D341Med (cell line): ENCODE data around the gene ZNF81.
A peak's percentile ranks its signal among the peaks of the same experiment; 100 is the strongest.
"Not testable (repeated sequence)": the region's sequence is repeated elsewhere in the genome, so short reads cannot be mapped to it uniquely, and the experiment has no call there.

Source experiments
- DNase-seq: peaks from one replicate; pipeline ENCODE4 v3.0.0; 2012; ENCODE audit warnings: low spot score

ZNF81 gene

DNA sequence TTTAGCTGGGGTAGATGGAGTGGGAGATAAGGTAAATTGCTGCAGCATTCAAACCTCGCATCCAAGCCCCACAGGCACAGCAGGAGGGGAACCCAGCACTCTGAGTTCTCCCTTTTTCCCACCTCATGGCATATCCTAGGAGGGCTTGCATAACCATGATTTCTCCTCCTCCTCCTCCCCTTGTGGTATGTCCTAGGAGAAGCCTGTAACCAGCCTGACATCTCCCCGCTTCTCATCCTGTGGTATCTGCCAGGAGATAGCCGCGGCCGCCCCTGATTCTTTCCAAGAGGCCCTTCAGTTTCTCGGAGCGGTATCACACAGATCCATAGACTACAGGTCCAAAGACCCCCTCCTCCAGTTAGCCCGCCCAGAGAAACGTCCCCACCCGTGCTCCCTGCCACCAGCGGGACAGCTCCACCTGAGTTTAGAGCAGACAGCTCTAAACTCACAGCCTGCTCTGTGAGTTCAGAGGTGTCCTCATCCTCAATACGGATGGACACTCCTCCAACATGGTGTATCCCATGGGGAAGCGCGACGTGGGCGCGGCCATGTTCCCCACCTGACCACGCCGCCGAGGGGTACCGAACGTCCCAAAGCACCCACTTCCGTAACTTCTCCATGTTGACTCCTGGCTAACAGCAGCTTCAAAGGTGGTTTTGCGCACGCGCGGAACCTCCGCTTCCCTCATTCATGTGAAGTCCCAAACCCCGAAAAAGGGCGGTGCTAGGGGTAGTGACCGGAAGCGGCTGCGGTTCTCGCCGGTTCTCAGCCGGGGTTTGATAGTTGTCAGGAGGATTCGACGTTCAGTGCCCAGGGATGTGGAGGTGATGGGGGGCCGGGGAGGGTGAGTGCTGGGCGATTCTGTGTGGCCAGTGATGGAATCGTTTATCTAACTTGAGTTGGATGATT is at the start of gene ZNF81:
TSS of gene ZNF81 (plus strand) at position 739 of the 909 bp plus-strand sequence. CDS start 9,366 bp downstream, outside the sequence.
- DNase-seq = peak; percentile 86

GRCh38 chrX:47796433-47796906 is 40.2 kb upstream of the ZNF81 start:
- DNase-seq = no peak

- no peak for DNase-seq
Measured at GRCh38 chrX:47797084-47797483, 39.6 kb upstream of the ZNF81 start.

DNA sequence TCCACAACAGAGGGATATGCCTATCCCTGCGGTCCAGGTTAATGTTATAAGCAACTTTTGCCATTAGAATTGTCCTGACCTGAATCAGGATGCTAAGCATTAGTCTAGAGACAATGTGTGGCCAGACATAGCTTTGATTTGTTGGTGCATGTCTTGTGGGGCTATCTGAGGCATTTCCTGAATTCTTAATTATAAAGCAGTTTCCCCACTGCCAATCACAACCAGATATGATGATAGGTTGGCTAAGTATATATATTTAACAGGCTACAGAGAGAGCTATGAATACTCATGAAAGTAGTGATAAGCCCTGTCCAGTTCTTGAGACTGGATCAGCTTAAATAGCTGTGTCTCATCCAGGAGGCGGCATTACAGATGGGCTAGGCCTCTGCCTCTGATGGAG is 37.8 kb upstream of the ZNF81 start:
- DNase-seq = no peak

GRCh38 chrX:47802589-47802988 is 34.1 kb upstream of the ZNF81 start:
- no peak for DNase-seq

DNA sequence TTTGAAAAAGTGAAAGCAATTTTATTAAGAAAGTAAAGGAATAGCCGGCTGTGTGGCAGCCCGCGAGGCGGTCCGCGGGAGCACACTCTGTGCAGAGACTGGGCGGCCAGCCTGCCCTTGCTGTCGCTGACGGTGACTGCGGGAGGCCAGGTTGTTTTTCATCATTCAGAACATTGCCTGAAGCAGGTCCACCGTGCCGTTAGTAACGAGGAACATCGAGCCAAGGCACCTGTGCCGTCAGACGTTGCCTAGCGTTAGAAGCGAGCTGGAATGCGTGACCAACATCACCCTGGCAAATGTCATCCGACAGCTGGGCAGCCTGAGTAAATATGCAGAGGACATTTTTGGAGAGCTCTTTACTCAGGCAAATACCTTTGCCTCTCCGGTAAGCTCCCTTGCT is 33.6 kb upstream of the ZNF81 start:
- not testable (repeated sequence) for DNase-seq

- DNase-seq = no peak
Measured at GRCh38 chrX:47804315-47804714, 32.4 kb upstream of the ZNF81 start.

GRCh38 chrX:47805844-47806243 is 30.9 kb upstream of the ZNF81 start:
- not testable (repeated sequence) for DNase-seq

DNA sequence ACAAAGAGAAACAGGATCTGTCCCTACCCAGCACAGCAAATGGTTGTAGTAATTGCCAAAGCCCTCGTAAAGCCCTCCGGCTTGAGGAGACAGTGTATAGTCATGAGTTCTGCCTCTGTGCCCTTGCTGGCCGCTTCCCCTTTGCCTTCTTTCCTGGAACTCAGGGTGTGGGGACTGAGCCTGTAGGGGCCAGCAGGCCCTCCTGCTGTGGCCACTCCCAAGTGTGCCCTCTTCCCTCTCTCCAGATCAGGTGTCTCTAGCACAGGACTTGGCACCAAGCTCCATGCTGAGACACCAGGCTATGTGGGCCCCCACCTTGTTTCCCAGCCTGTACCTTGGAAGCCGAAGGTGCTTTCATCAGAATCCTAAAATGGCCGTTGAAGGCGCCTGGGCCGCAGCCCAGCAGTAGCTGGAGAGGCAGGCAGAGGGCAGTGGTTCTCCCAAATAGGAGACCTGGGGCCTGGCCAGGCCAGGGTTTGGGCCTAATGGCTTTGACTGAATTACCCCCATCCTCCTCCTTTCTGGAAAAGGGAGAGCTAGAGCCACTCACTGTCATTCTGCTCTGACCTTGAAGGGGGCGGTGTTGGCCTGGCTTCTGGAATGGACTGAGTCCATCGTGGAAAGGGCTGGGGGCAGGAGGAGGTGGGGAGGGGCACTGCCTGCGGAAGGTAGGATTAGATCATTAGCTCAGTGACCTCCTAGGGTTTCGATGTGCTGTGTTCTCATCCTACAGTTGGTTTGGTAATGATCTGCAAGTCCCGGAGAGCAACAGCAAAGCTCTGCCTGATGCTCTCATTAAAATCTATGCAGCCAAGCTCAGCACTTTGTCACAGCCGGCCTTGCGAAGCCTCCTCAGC is 30.1 kb upstream of the ZNF81 start:
- DNase-seq = not testable (repeated sequence)

DNA sequence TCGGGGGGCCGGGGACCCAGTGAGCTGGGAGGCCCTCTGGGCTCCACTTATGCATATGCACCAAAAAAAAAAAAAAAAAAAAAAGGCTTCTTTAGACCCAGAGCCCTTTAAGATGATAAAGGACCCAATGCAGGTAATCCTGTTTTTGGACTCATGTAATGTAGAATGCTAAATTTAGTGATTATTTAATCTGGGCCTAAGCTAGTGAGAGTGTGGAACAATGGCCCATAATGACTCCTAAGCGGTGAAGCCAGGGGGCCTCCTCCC is 29.5 kb upstream of the ZNF81 start:
- not testable (repeated sequence) for DNase-seq

GRCh38 chrX:47807548-47807947 is 29.2 kb upstream of the ZNF81 start:
- no peak for DNase-seq

DNA sequence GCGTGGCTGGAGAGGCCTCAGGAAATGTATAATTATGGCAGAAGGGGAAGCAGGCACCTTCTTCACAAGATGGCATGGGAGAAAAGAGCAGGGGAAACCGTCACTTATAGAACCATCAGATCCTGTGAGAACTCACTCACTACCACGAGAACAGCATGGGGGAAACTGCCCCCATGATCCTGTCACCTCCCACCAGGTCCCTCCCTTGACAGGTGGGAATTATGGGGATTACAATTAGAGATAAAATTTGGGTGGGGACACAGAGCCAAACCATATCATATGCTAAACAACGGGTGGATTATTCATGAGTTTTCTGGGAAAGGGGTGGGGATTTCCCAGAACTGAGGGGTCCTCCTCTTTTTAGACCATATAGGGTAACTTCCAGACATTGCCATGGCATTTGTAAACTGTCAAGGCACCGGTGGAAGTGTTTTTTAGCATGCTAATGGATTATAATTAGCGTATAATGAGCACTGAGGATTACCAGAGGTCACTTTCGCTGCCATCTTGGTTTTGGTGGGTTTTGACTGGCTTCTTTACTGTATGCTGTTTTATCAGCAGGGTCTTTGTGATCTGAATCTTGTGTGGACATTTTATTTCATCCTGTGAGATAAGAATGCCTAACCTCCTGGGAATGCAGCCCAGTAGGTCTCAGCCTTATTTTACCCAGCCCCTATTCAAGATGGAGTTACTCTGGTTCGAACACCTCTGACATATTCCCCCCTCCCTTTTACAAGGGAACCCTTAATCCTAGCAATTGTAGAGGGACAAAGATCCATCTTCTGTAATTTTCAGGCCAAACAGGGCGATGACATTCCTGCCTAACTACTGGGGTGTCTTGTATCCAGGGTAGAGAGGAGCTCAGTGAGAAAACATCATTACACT is 27.6 kb upstream of the ZNF81 start:
- no peak for DNase-seq

- no peak for DNase-seq
Measured at GRCh38 chrX:47814851-47815250, 21.9 kb upstream of the ZNF81 start.

GRCh38 chrX:47815901-47816845 is 20.5 kb upstream of the ZNF81 start:
- DNase-seq = no peak

DNA sequence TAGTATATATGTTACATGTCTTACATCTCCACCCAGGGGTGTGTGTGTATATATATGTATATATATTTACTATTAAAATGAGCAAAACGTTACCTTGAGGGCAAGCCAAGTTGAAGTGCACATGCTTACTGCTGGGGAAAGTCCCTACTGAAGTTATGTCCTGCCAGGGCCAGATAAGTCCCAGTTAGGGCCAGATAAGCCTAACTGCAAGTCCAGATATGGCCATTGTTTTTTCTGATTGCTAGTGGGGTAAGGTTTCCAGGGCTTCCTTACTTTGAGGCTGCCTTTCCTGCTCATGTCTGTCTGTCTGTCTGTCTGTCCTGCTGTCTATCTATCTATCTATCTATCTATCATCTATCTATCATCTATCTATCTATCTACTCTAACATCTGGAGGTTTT is 19.3 kb upstream of the ZNF81 start:
- DNase-seq = no peak

DNA sequence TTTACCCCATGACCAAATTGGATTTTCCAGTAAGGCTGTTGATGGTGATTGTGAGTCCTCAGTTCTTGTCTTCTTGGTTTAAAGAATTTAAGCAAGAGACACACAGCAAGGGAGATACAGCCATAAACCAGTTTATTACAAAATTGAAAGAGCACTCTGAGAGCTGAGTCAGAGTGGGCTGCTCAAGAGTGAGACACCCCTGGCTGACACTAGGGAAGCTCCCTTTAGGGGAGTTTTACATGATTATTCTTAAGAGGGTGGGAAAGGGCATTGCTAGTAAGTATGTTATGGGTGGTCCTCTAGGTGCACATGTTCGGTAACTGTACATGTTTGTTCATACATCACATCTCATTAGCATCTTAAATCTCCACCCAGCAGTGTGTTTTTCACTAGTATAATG is 18.8 kb upstream of the ZNF81 start:
- DNase-seq = no peak

GRCh38 chrX:47828984-47829383 is 7.7 kb upstream of the ZNF81 start:
- DNase-seq = no peak

- DNase-seq = peak; percentile 68
Measured at GRCh38 chrX:47831788-47832187, 4.9 kb upstream of the ZNF81 start.

GRCh38 chrX:47838361-47838760 is 1.7 kb downstream of the ZNF81 start:
- no peak for DNase-seq

DNA sequence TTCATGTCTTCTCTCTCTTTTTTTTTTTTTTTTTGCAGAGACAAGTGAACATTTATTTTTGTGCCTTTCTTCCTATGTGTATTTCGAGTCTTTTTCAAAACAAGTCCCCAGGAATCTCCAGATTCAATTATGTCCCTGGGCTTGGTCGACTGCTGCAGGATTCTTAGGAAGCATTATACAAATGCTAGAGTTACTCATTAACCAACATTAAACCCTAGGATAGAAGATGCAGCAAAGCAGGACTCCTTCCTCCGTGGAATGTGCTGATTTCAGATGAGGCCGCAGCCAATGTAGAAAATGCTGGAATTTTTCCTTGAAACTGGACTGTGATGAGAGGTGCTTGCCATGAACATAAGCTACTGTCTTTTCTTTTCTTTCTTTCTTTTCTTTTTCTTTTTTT is 3.4 kb downstream of the ZNF81 start:
- no peak for DNase-seq

DNA sequence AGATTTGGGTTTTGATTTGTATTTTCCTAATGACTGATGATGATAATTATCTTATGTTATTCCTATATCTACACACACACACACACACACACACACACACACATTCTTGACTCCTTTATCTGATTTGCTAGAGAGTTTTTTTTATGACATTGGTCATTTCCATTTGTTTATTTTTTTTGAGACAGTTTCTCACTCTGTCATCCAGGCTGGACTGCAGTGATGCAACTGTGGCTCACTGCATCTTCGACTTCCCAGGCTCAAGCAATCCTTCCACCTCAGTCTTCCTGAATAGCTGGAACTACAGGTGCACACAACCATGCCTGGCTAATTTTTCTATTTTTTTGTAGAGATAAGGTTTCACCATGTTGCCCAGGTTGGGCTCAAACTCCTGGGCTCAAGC is 6.7 kb downstream of the ZNF81 start:
- no peak for DNase-seq
